H4 (cell line): Measurements from ENCODE around the gene LBHD2. TPM values are rescaled to one million over a fixed set of nuclear protein-coding genes. Genes with fewer than 3 reads are reported as not detected.
A peak's percentile ranks its signal among the peaks of the same experiment; 100 is the strongest.

Experiments
- DNase-seq: peaks from one replicate; pipeline ENCODE4 v3.0.0-alpha.2; 2015; ENCODE audit warnings: low spot score
- total RNA-seq: library from RNA; depleted of rRNA; stranded (reverse); fragments of >200 nt; shearing (Covaris generic); gene quantifications from 2 replicates; pipeline ENCODE4 v1.2.3, GENCODE V29; 2014

LBHD2 gene
- total RNA-seq, 1 experiment from 2014 or later: not detected

DNA sequence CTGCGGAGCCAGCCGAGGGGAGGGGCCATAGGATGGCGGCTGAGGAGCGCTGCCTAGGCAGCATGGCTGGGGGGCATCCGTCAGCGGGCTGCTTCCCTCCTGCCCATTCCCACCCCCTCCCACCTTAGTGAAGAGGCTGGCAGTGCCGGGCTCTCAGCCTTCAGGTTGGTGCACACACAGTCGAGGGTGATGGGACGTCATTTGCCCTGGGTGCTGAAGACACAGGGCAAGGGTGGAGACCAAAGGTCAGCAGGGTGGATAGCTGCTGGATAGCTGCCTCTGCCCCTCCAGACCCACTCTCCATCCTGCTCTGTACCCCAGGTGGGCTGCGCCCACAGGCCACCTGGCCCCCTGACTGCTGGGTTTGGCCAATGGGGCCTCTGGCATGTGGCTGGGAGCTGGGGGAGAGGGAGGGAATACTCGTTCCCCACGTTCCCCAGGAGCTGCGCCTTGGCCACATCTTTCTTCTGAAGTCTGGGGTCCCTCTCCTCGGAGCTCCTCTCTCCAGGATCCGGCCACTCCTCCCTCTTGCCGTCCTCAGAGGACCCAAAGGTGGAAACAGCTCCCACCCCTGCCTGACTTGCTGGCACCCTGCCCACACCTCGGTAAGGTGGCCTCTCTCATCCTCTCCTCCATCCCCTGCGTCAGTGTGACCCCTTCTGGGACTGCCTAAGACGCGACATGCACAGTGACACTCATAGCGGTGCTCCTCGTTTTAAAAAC lies 15.5 kb upstream of the LBHD2 start:
- no peak for DNase-seq

DNA sequence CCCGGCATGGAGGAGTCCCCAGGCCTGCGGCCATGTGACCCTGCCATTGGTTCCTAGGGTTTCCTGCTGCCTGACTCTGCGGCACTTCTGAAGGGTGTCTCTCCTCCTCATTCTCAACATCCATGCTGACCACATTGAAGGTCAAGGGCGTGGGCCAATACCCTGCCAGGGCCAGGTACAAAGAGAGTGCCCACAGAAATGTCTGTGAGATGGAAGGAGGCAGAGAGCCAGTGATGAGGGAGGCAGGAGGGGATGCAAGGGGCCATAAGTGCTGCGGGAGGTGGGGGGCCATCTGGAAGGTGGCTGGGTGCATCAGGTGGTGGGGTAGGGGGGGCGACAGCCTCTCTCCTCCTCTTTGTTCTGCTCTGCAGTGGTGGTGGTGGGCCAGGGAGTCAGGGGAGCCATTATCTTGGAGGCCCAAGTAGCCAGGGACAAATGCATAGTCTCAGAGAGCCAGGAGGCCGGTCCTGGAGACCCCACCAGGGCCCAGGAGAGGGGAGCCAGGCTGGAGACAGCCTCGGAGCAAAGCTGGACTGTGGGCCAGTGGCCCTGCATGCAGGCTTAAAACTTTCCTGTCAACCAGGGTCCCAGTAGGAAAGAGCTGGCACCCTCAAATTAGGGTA lies 13.6 kb upstream of the LBHD2 start:
- DNase-seq: no peak

DNA sequence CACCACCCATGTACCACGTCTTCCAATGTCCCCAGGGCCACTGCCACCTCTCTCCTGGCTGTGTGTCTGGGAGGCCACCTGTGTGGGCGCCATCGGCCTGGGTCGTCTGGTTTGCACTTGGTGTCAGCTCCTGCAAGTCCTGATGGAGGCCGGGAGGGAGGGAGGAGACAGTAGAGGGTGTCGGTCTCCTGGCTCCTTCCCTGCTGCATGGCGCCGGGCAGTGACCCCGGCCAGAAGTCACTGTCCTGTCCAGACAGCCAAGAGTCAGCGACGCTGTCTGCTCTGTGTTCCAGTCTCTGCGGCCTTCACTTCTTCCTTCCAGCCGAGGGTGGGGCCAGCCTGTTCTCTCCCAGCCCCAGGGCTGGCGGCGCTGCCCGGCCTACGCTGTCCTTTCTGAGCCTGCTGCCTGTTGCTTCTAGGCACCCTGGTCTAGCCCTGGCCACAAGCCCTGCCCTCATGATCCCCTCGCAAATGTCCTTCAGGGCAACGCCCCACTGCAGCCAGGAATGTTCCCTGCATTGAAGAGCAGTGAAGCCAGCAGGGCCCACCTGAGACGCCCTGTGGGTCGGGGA lies 13.0 kb upstream of the LBHD2 start:
- DNase-seq: no peak

DNA sequence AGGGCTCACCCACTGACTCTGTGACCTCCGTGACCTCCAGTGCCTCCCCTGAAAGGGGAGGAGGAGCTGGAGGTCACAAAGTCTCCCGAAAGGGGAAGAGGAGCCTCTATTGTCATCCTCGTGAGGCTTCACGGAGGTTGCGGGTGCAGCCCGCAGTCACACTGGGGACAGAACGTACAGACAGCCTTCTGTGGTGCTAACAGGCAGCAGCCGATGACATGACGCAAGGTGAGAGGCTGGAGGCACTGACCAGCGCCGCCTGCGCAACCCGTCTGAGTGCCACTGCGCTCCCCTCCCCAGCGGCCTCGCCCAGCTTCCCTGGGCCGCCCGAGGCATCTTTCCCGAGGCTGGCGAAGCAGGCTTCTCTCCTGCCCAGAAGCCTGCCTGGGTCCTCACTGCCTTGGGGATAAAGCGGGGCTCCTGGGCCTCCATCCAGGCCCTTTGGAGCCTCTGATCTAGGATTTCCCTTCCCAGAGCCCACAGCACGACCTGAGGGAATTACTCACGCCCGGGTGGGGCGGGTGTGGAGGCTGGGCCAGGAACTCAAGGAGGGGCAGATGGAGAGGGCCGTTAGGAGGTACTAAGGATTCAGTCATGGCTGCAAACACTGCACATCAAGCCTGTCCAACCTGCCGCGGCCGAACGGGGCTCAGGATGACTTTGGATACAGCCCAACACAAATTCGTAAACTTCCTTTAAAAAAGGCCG lies 12.3 kb upstream of the LBHD2 start:
- no peak for DNase-seq

DNA sequence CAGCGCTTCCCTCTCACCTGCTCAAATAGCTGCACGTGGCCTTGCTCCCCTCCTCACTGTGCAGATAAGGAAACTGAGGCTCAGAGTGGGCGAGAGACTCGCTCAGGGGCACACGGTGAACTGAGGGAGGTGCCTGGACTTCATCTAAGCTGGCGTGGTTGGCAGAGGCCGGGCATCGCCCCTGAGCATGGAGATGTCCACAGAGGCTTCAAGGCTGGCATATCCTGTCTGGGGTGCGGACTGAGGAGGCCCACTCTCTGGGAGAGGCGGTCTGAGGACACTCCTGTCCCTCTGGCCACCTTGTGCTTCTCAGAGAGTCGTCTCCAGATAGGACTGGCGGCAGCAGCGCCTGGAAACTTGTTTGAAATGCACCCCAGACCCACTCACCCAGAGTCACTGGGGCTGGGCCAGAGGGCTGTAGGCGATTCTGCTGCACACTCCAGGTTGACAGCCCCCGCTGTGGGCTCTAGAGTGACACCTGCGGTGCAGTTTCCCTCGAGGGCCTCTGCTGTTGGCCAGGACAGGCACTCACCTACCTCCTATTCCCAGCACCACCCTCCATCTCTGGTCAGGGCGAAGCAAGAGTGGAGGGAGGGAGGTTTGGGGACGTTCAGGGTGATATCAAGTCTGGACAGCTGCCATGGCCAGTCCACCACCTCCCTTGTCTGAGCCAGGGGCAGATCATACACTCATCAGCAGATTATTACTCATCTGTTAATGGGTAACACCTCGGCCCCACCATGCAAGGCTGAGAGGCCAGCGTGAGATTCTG lies 11.2 kb upstream of the LBHD2 start:
- no peak for DNase-seq

GRCh38 chr14:103073367-103073875 lies 10.6 kb upstream of the LBHD2 start:
- no peak for DNase-seq

GRCh38 chr14:103073876-103074728 lies 9.9 kb upstream of the LBHD2 start:
- DNase-seq: no peak

DNA sequence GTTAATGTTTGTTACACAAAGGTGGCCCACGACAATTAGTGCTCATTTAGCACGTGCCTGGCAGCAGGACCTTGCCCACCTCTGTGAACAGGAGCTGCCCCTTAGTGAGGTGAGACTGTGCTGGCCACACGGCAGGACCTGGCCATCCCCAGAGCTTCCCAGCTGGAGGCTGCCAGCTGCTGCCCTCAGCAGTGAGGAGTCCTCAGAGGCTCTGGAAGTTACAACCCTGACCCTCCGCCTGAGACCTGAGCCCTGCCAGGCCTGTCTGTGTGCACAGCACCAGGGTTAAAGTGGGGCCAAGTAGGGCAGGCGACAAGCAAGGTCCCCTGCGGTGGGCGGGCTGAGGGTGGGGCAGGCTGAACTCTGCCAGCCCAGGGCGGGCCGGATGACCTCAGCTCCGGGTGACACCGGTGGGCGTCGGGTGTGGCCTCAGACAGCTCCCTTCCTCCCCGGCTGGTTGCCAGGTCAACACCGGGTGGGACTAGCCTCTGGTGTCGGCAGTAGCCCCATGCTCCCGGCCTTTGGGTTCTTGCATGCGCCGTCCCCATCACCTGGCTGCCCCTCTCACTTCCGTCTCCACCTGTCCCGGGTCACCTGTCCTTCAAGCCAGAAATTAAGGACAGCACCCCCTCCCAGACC lies 9.2 kb upstream of the LBHD2 start:
- DNase-seq: no peak

DNA sequence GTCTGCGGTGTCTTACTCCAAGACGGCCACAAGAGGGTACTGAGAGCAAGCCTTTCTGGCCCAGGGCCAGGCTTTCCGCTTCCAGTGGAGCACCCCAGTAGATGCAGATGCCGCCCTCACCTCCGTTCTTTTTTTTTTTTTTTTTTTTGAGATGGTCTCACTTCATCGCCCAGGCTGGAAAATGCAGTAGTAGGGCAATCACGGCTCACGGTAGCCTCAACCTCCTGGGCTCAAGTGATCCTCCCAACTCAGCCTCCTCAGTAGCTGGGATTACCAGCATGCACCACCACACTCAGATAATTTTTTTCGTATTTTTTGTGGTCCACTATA lies 5.6 kb upstream of the LBHD2 start:
- DNase-seq: peak; percentile 63

DNA sequence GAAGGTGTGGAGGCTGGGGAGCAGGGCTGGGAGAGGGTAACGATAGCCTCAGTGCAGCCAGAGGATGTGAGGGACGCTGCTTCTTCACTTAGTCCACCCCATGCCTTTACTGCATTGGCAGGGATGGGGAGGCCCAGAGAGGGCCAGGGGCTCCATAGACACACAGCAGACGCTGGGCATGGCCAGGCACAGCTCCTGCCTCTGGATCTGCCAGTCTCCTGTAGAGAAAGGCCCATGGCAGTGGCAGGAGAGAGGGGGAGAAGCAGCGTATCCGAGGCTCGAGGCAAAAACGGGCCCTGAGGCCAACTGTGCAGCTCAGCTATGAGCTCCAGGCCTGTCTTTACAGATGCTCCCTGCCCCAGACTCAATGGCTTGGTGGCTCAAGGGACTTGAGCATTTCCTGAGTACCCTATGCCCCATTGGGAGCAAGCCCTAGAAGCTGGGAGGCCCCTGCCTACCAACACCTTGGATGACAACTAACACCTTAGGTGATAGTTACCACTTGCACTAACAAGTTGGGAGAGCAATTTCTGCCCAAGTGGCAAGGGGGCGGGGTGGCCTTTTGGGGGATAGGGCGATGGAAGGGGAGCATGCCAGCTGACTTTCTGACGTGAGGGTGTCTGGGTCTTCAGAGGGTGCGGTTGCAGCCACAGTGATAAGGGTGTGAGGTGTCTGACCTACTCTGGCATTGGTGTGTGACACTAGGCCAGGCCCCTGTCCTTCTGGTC lies 5.0 kb upstream of the LBHD2 start:
- DNase-seq: no peak

DNA sequence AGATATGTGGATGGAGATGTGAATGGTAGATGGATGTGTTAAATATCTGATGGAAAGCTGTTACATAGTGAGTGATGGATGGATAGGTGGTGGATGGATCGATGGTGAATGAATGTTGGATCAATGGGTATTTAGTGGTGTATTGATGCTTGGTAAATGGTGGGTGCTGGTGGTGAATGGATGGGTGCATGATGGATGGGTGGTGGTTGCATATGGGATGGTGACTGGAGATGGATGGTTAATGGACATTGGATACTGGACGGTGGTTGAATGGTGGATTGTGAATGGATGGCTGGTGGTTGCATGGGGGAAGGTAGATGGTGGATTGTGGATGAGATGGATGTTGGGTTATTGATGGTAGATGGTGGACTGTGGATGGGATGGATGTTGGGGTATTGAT lies 2.1 kb upstream of the LBHD2 start:
- DNase-seq: no peak

GRCh38 chr14:103085106-103086091 lies 1.4 kb downstream of the LBHD2 start:
- DNase-seq: no peak

DNA sequence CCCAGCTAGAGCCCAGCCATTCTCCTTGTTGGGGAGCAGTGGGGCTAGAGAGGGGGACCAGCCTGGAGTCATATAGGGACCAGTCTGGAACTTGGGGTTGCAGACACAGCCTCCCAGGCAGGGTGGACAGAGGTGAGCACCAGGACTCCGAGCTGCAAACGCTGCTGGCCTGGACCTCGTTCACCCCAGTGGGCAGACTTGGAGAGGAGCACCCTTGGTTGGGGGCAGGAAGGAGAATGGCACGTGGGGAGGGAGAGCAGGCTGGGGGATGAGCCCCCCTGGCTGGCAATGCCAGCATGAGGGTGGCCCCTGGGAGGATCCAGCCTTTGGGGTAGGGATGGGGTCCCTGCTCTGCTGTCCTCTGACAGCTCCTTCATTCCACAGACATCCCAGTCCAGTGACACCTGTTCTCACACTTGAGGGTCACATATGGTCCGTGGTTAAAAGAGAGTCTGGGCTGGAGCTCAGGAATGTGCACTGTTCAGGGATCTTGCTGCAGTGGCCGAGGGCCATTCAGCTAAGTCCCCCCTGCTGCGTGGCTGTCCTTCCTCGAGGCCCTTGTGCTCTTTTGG lies 2.8 kb downstream of the LBHD2 start:
- DNase-seq: no peak

DNA sequence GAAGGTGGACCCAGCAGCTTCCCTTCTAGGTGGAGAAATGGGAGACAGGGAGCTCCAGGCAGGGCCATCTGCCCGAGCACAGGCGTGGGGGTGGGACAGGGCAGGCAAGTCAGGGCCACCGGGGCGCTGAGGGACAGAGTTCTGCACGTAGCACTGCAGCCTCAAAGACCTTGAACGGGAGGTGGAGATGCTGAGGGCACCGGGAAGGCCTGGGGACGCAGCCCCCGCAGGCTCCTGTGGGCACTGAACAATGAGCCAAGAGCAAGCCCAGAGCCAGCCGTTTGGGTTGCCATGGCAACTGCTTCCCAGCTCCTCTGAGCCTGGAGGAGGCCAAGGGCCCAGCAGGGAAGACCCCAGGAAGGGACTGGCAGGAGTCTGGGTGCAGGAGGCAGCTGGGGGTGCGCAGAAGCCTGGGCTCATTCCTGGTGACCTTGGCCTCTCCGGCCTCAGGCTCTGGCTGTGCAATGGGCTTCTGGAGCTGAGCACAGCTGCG lies 3.4 kb downstream of the LBHD2 start:
- no peak for DNase-seq

GRCh38 chr14:103088921-103089320 lies 4.9 kb downstream of the LBHD2 start:
- DNase-seq: no peak

DNA sequence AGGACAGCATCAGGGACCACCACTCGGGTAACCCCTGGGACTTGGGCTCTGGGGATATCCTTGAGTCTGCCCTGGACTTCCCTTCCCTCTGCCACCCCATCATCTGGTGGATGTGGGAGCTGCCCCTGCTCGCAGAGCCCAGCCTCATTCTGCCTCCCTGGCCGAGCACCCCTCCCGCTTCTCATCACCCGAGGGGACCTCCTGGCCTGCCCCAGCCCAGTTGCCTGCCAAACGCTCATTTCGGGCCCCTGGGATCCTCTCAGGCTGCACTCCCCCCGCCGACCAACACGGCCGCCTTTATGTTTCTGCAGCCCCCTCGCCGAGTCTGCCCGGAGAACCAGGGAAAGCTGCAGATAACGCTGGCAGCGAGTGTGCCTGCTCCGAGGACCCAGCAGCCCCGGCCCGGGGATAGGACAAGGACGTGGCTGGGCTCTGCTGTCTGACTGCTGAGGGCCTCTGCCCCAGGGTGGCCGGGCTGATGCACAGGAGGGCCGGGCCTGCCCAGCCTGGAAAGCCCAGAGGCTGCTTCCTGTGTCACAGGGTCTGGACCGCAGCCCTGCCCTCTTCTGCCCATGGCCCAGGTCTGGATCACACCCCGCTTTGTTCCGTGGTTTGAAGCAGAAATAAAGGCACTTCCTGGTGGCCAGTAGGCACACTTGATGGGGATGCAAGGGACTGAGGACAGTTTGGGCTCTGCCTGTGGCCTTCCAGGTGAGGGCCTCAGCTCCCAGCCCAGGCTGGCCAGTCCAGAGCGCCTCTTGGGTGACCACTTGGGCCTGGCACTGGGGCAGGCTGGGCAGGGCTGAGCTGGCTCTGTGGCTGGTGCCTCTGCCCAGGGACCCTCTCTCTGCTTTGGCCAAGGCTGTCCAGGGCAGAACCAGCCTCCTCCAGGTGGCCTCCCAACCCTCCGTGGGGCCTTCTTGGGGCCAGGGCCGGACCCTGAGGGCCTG lies 5.7 kb downstream of the LBHD2 start:
- no peak for DNase-seq
